ENCODE data around the gene KRTAP5-2.

- TF ChIP-seq POLR2AphosphoS5 (IDR thresholded peaks at IDR 0.05; ENCODE audit: borderline replicate concordance, low read depth, low read length) (no peak), EZH2 (IDR thresholded peaks at IDR 0.05) (no peak), FOXP2 (optimal IDR thresholded peaks at IDR 0.05; ENCODE audit: control extremely low read depth, extremely low read length, insufficient read depth) (no peak)
These were observed 46.7 kb upstream of the KRTAP5-2 start for GRCh38 chr11:1644601-1645356.
